Endothelial cell of hepatic sinusoid (primary cell): ENCODE data around the gene OR11H6.
"Not testable (repeated sequence)": the region's sequence is repeated elsewhere in the genome, so short reads cannot be mapped to it uniquely, and the experiment has no call there.

ENCODE experiments used
- in situ Hi-C: cut with HindIII; loops from 2 replicates; pipeline ENCODE4 v1.10.0; 2017; ENCODE audit warnings: low sequenced_read_pairs

OR11H6 gene

DNA sequence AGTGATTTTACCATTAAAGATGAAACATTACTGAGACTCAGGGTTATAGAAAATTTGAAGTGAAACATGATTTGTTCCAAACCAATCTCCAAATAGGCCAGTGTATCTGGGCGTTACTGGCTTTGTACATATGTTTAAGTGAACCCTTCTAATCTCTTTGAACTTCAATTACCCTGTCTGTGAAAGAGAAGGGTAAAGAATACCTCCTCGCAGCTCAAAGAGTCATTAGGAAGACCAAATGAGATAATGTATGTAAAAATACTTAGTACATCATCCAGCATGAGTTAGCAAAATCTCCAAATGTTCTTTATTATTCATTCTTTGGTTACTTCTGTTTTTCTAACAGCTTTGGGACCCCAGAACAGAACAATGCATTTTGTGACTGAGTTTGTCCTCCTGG lies at the start of gene OR11H6:
TSS of gene OR11H6 (plus strand) at position 301 of the 400 bp plus-strand sequence. CDS start at position 301, 0 bp downstream.
- in situ Hi-C loops = no loop called here

DNA sequence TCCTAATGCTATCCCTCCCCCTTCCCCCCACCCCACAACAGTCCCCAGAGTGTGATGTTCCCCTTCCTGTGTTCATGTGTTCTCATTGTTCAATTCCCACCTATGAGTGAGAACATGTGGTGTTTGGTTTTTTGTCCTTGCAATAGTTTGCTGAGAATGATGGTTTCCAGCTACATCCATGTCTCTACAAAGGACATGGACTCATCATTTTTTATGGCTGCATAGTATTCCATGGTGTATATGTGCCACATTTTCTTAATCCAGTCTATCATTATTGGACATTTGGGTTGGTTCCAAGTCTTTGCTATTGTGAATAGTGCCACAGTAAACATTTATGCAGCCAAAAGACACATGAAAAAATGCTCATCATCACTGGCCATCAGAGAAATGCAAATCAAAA lies 49.3 kb upstream of the OR11H6 start:
- in situ Hi-C loops = not testable (repeated sequence)

DNA sequence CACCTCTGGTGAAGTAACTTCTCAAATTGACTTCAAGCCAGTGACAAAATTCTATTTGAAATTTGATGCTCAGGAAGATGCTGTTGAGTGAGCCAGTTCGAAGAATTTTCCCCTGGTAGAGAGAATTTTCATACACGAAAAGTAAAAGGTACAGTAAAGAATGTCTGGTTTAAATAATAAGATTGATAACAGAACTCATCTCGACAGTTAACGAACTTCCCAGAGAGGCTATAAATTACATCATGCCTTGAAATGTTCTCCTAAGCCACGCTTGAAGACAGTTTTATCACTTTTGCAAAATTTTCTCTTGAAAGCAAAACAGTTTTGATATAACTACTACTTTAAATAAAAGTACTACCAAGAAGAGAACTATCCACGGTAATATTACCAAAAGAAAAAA lies 47.2 kb upstream of the OR11H6 start:
- in situ Hi-C loops = no loop called here

GRCh38 chr14:20177433-20177974 lies 46.0 kb upstream of the OR11H6 start:
- in situ Hi-C loops = no loop called here

DNA sequence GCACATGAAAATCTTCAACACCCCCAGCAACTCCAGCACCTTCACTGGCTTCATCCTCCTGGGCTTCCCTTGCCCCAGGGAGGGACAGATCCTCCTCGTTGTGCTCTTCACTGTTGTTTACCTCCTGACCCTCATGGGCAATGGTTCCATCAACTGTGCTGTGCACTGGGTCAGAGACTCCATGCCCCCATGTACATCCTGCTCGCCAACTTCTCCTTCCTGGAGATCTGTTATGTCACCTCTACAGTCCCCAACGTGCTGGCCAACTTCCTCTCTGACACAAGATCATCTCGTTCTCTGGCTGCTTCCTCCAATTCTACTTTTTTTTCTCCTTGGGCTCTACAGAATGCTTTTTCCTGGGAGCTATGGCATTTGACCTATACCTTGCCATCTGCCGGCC lies 44.3 kb upstream of the OR11H6 start:
- in situ Hi-C loops = no loop called here

GRCh38 chr14:20179880-20180279 lies 43.6 kb upstream of the OR11H6 start:
- in situ Hi-C loops = no loop called here

DNA sequence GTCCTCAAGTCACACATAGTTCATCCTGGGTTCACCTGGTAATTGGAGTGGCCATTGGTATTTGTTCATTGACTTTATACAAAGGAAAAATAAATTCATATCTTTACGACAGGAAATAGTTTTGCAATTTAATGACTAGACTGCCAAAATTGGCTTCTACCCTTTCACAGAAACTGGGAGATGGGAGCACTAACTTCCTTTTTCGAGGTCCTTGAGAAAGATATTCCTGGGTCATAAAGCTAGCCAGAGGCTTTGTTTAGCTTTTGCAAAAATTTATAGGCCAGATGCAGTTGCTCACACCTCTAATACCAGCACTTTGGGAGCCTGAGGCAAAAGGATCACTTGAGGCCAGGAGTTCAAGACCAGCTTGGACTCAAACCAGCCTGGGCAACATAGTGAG lies 43.0 kb upstream of the OR11H6 start:
- in situ Hi-C loops = no loop called here

DNA sequence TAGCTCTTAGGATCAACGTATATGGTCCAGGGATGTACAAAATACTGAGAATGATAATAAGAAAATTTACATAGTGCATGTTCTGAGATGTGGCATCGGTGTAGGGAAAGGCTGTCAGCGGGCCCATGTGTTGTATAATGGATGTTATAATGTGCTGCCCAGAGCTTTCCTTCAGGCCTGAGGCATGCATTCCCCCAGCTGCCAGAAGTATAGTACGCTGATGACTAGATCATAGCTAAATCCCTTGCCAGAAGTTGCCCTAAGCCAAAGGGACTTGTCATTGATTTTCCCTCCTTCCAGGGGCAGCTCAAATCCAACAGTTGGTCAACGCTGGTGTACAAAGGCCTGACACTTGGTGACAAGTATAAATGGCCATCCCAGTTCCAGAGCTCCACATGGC lies 39.3 kb upstream of the OR11H6 start:
- in situ Hi-C loops = no loop called here

DNA sequence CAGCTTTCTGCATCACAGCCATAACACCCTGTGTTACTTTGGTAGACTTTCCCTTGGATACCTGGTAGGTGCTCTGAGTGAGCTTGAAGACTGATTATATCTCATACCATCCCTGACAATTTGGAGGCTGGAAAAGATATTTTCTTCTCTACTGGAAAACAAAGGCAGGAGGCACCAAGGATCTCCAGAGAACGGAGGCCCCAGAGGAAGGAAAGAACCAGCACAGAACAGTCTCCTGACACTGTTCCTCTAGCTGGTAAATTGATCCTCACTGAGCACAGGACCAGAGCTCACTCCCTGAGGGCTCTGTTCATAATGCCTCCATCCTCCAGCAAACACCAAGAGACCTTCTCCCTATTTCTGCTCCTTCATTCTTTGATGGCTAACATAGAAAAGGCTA lies 32.9 kb upstream of the OR11H6 start, which contains the start of gene OR11G2:
TSS of gene OR11G2 (plus strand) at position 301 of the 400 bp plus-strand sequence. CDS start 6,542 bp downstream, outside the sequence.
- in situ Hi-C loops = no loop called here

- in situ Hi-C loops = no loop called here
Observed at GRCh38 chr14:20191396-20191795, 32.1 kb upstream of the OR11H6 start.

- in situ Hi-C loops = no loop called here
Observed at GRCh38 chr14:20194101-20194500, 29.4 kb upstream of the OR11H6 start.

DNA sequence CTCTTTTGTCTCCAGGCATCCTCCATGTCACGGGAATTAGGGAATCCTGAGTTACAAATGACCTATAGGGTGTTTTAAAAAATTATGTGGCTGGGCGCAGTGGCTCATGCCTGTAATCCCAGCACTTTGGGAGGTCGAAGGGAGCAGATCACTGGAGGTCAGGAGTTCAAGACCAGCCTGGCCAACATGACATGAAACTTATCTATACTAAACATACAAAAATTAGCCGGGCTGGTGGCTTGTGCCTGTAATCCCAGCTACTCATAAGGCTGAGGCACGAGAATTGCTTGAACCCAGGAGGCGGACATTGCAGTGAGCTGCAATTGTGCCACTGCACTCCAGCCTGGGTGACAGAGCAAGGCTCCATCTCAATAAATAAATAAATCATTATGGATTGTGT lies 28.3 kb upstream of the OR11H6 start:
- in situ Hi-C loops = not testable (repeated sequence)

DNA sequence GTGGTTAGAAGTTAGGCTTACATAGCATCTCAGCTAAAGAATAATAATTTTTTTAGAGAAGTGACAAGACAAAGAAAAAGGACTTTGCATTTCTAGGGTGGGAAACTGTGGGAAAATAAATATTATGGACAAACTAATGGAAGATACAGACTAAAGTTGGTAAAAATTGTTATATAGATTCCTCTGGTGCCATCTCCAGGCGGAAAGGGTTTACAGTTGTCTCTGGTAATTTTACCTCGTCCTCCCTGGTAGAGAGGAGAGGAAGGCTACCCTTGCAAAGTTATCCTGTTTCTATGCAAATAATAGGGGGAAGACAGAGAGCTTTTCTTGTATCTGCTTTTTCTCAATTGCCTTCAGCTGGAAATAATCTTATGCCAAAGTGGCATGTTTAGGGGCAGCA lies 27.6 kb upstream of the OR11H6 start:
- in situ Hi-C loops = no loop called here

- in situ Hi-C loops = no loop called here
Observed at GRCh38 chr14:20197459-20197858, 26.1 kb upstream of the OR11H6 start.

GRCh38 chr14:20198991-20199390 lies 24.5 kb upstream of the OR11H6 start:
- in situ Hi-C loops = no loop called here

- in situ Hi-C loops = no loop called here
Observed at GRCh38 chr14:20204721-20205120, 18.8 kb upstream of the OR11H6 start.

GRCh38 chr14:20209595-20209994 lies 13.9 kb upstream of the OR11H6 start:
- in situ Hi-C loops = no loop called here

- in situ Hi-C loops = not testable (repeated sequence)
Observed at GRCh38 chr14:20212406-20212805, 11.1 kb upstream of the OR11H6 start.

DNA sequence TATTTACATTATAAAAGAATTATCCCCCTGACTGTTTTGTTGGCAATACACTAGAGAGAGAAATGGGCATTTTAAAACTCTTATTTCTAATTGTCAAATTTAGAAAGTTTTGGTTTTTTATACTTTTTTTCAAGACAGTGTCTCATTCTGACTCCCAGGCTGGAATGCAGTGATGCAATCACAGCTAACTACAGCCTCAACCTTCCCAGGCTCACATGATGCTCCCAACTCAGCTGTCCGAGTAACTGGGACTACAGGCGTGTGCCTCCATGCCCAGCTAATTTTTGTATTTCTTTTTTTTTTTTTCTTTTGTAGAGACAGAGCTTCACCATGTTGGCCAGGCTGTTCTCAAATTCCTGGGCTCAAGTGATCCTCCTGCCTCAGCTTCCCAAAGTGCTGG lies 8.3 kb upstream of the OR11H6 start:
- in situ Hi-C loops = no loop called here

DNA sequence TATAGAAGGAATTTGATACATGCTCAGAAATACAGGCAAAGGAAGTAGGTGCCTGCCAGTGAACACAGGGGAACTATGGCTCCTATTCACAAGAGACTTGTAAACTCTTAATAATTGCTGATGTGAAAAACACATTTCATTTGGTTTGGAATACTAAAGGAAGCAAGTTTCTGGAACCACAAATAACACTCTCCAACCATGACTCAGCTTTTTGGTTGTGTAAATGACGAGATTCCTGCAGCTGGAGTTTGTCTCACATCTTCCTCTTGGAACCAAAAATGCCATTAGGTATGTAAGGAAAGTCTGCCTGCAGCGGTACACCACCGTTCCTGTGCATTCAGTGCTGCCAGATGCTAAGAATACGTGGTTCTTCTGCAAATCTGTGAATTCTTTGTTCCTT lies 4.5 kb upstream of the OR11H6 start:
- in situ Hi-C loops = no loop called here

- in situ Hi-C loops = no loop called here
Observed at GRCh38 chr14:20228681-20229080, 5.2 kb downstream of the OR11H6 start, which contains the start of gene OR11H7. Gene OR11H7, plus strand, starts transcription at chr14:20228981.

DNA sequence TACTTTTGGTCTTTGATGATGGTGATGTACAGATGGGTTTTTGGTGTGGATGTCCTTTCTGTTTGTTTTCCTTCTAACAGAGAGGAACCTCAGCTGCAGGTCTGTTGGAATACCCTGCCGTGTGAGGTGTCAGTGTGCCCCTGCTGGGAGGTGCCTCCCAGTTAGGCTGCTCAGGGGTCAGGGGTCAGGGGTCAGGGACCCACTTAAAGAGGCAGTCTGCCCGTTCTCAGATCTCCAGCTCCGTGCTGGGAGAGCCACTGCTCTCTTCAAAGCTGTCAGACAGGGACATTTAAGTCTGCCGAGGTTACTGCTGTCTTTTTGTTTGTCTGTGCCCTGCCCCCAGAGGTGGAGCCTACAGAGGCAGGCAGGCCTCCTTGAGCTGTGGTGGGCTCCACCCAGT lies 11.9 kb downstream of the OR11H6 start:
- in situ Hi-C loops = not testable (repeated sequence)

GRCh38 chr14:20247646-20248246 lies 24.2 kb downstream of the OR11H6 start:
- in situ Hi-C loops = no loop called here
